MCF 10A (cell line): ENCODE data around the gene ARHGAP15. TPM values are rescaled to one million over a fixed set of nuclear protein-coding genes. Genes with fewer than 3 reads are reported as not detected.

Experiments
- BruUV-seq: library from RNA; stranded (reverse); fragments of 400-500 nt; replicated peaks from 2 replicates; lab custom pipeline; 2021; lab: Mats Ljungman, UMichigan
- CTCF ChIA-PET: fragments of 300-600 bp; sonication (Branson Sonifier 250); formaldehyde crosslinking; extraction: SDS; loops from one replicate; lab custom pipeline; 2021; ENCODE audit warnings: antibody characterized with exemption, inconsistent platforms; lab: Yijun Ruan, JAX
- POLR2A ChIA-PET: fragments of 300-600, 350-650 bp; sonication (Branson Sonifier 250); formaldehyde crosslinking; extraction: SDS; loops from one replicate; lab custom pipeline; 2020; ENCODE audit warnings: antibody characterized with exemption, inconsistent platforms; lab: Yijun Ruan, JAX
- DNase-seq: peaks from one replicate; pipeline ENCODE4 v3.0.0-alpha.2; 2018; ENCODE audit not compliant: unreplicated experiment
- H3K27ac Mint-ChIP-seq: one replicate; pipeline ENCODE4 v1.8.0; 2022; ENCODE audit warnings: mild to moderate bottlenecking, low read depth, mixed read lengths; ENCODE audit not compliant: unreplicated experiment
- H3K27me3 Mint-ChIP-seq: one replicate; pipeline ENCODE4 v1.8.0; 2022; ENCODE audit warnings: mixed read lengths; ENCODE audit not compliant: insufficient read depth, unreplicated experiment
- H3K36me3 Mint-ChIP-seq: one replicate; pipeline ENCODE4 v1.8.0; 2022; ENCODE audit warnings: mild to moderate bottlenecking, moderate library complexity, mixed read lengths; ENCODE audit not compliant: insufficient read depth, unreplicated experiment
- H3K4me1 Mint-ChIP-seq: one replicate; pipeline ENCODE4 v1.8.0; 2022; ENCODE audit warnings: mixed read lengths; ENCODE audit not compliant: insufficient read depth, unreplicated experiment
- H3K4me3 Mint-ChIP-seq: one replicate; pipeline ENCODE4 v1.8.0; 2022; ENCODE audit warnings: mild to moderate bottlenecking, moderate library complexity, mixed read lengths; ENCODE audit not compliant: unreplicated experiment
- H3K9me3 Mint-ChIP-seq: one replicate; pipeline ENCODE4 v1.8.0; 2022; ENCODE audit warnings: mixed read lengths; ENCODE audit not compliant: unreplicated experiment
- intact Hi-C: fragments of 100-400 bp; cut with micrococcal nuclease; formaldehyde crosslinking; loops from 2 replicates; pipeline ENCODE4 v1.14.1; 2022
- total RNA-seq: library from RNA; stranded (reverse); gene quantifications from 2 replicates; pipeline ENCODE4 v1.2.3, GENCODE V29; 2022
- TF ChIP-seq, protein P1 (sequence below): fragments of 200-600 bp; IDR thresholded peaks from one replicate; pipeline ENCODE4 v1.8.0; 2022; ENCODE audit warnings: antibody characterized with exemption, mild to moderate bottlenecking; ENCODE audit not compliant: unreplicated experiment

Gene ARHGAP15
- total RNA-seq, 1 experiment from 2014 or later: not detected

DNA sequence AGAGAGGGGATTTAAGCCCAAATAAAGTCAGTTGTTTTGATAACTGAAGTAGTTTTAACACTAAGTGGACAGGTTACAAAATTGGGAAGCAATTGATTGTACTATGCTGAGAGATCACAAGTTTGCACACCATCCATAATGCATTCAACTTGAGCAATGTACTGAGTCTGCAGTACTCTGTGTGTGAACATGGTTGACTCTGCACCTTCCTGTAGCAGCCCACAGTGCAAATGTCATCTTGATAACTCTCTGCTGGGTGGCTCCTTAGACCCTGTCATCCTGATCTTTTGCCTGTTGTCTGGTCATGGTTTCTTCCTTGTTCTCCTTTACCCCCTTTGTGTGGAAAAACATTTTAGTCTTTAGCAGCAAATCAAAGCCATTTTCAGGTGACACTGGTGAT lies 168.0 kb downstream of the ARHGAP15 start:
- no peaks in the 10 kb centered on the region for H3K9me3 Mint-ChIP-seq
- no peaks in the 10 kb centered on the region for H3K27me3 Mint-ChIP-seq
- BruUV-seq: no TSS peak
- TF ChIP-seq, protein P1, sequence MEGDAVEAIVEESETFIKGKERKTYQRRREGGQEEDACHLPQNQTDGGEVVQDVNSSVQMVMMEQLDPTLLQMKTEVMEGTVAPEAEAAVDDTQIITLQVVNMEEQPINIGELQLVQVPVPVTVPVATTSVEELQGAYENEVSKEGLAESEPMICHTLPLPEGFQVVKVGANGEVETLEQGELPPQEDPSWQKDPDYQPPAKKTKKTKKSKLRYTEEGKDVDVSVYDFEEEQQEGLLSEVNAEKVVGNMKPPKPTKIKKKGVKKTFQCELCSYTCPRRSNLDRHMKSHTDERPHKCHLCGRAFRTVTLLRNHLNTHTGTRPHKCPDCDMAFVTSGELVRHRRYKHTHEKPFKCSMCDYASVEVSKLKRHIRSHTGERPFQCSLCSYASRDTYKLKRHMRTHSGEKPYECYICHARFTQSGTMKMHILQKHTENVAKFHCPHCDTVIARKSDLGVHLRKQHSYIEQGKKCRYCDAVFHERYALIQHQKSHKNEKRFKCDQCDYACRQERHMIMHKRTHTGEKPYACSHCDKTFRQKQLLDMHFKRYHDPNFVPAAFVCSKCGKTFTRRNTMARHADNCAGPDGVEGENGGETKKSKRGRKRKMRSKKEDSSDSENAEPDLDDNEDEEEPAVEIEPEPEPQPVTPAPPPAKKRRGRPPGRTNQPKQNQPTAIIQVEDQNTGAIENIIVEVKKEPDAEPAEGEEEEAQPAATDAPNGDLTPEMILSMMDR: no peak
- POLR2A ChIA-PET: no interaction called here
- DNase-seq: no peak
- CTCF ChIA-PET: interaction anchor here (0.7 to 1.7 kb wide), 4 partner anchors 10 to 221 kb away, joined by 3 to 7 read pairs (median 3); no protein-coding TSS in a partner anchor
- no peaks in the 10 kb centered on the region for H3K36me3 Mint-ChIP-seq
- intact Hi-C loops: no loop called here
- no peak overlapping the region for H3K4me3 Mint-ChIP-seq
- H3K4me1 Mint-ChIP-seq: no peaks in the 10 kb centered on the region
- H3K27ac Mint-ChIP-seq: no peak overlapping the region

DNA sequence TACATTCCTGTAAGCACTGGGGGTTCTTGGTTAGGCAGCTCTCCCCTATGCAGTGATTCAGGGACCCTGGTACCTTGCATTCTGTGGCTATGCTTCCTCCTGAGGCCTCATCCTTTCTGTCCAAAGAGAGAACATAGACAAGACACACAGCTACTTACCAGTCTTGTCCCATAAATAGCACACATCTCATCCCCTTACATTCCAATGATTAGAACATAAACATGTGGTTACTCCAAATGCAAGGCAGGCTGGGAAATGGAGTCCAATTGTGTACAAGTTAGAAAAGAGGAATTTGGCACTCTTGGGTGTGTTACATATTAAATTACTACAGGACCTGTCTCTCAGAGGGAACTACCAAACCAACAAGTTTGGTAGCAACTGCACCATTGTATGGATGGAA lies 171.3 kb downstream of the ARHGAP15 start:
- intact Hi-C loops: no loop called here
- no peak overlapping the region for H3K4me3 Mint-ChIP-seq
- H3K4me1 Mint-ChIP-seq: no peaks in the 10 kb centered on the region
- ChIA-PET POLR2A (no interaction called here), CTCF (interaction anchor here (0.6 kb wide), 1 partner anchor 887 kb away, joined by 6 read pairs; no protein-coding TSS in a partner anchor)
- H3K27me3 Mint-ChIP-seq: no peaks in the 10 kb centered on the region
- TF ChIP-seq, protein P1: no peak
- BruUV-seq: no TSS peak
- no peak for DNase-seq
- no peak overlapping the region for H3K27ac Mint-ChIP-seq
- no peaks in the 10 kb centered on the region for H3K36me3 Mint-ChIP-seq
- no peaks in the 10 kb centered on the region for H3K9me3 Mint-ChIP-seq

DNA sequence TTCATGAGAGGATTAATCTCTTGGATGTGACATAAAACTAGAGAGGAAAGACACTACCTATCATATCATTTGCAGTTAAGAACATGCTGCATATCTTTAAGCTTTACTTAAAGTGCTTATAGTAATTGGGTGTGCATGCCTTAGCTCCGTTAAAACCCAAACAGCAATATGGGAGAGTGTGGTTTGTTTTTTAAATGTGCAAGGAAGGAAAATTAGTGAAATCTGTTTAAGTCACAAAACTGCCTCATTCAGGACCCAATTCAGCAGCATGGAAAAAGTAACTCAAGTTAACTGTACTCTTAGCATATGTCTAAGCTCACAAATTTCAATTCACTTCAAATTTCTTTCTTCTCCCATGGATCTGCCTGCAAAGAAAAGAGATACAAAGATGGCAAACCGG lies 182.2 kb downstream of the ARHGAP15 start:
- BruUV-seq: no TSS peak
- H3K4me3 Mint-ChIP-seq: no peak overlapping the region
- H3K9me3 Mint-ChIP-seq: no peaks in the 10 kb centered on the region
- ChIA-PET CTCF (interaction anchor here (0.7 kb wide), 1 partner anchor 92 kb away, joined by 4 read pairs; no protein-coding TSS in a partner anchor), POLR2A (no interaction called here)
- no peaks in the 10 kb centered on the region for H3K4me1 Mint-ChIP-seq
- no peak overlapping the region for H3K27ac Mint-ChIP-seq
- no peaks in the 10 kb centered on the region for H3K27me3 Mint-ChIP-seq
- DNase-seq: no peak
- intact Hi-C loops: no loop called here
- no peaks in the 10 kb centered on the region for H3K36me3 Mint-ChIP-seq
- TF ChIP-seq, protein P1: no peak

DNA sequence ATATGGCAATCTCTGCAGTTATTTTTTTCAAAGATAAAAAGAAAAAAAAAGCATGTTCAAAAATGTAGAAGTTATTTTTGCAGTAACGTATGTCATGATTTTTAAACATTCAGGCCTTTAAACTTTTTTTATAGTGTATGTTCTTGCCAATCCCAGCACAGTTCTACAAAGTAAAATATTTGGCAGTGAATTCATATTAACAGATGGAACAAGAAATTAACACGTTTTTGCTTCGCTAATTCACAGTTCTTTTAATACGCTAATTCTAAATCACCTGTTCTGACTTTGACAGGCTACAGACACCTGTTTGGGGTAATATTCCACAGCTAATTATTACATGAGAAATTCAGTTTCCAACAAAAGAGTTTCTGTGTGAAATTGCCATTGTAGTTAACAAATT lies 183.2 kb downstream of the ARHGAP15 start:
- Mint-ChIP-seq H3K36me3 (no peaks in the 10 kb centered on the region), H3K27ac (no peak overlapping the region), H3K27me3 (no peaks in the 10 kb centered on the region), H3K4me1 (no peaks in the 10 kb centered on the region), H3K9me3 (no peaks in the 10 kb centered on the region), H3K4me3 (no peak overlapping the region)
- BruUV-seq: no TSS peak
- ChIA-PET CTCF (interaction anchor here (0.5 to 0.7 kb wide), 2 partner anchors 16 to 131 kb away, joined by 3 read pairs; no protein-coding TSS in a partner anchor), POLR2A (no interaction called here)
- TF ChIP-seq, protein P1: no peak
- DNase-seq: no peak
- intact Hi-C loops: no loop called here
